Bronchial epithelial cell (primary cell): ENCODE data around the gene GNB5. TPM values are rescaled to one million over a fixed set of nuclear protein-coding genes. Genes with fewer than 3 reads are reported as not detected.
"Not testable (repeated sequence)": the region's sequence is repeated elsewhere in the genome, so short reads cannot be mapped to it uniquely, and the experiment has no call there.

Experiments
- DNase-seq: peaks from one replicate; pipeline ENCODE4 v3.0.0-alpha.2; 2010; ENCODE audit warnings: low read depth
- FAIRE-seq: peaks from 2 replicates; lab custom pipeline; 2011; peaks lifted over from hg19 to GRCh38; lab: Jason Lieb, UNC
- H3K27me3 ChIP-seq: 2 replicates; pipeline ENCODE4 v1.5.1; 2011; ENCODE audit warnings: low read length; ENCODE audit not compliant: control insufficient read depth, insufficient read depth
- H3K36me3 ChIP-seq: 2 replicates; pipeline ENCODE4 v1.5.1; 2011; ENCODE audit warnings: low read length; ENCODE audit not compliant: control insufficient read depth, insufficient read depth
- H3K4me3 ChIP-seq: 2 replicates; pipeline ENCODE4 v1.5.1; 2011; ENCODE audit warnings: mild to moderate bottlenecking, low read depth, low read length, control low read depth
- CTCF ChIP-seq: IDR thresholded peaks from 2 replicates; pipeline ENCODE4 v1.5.1; 2011; ENCODE audit warnings: mild to moderate bottlenecking, moderate library complexity, low read length, control low read depth, inconsistent platforms; ENCODE audit not compliant: insufficient read depth, severe bottlenecking
- total RNA-seq: library from RNA; depleted of rRNA; stranded (reverse); fragments of >200 nt; gene quantifications from 2 replicates; pipeline ENCODE4 v1.2.1, GENCODE V29; 2014

The GNB5 gene
- total RNA-seq = 46.1 and 54.9 TPM in 2 replicates

GRCh38 chr15:52191207-52191606, at the start of gene GNB5:
TSS of gene GNB5 (minus strand) at chr15:52191392. CDS start at chr15:52184676, 6,716 bp downstream.
- FAIRE-seq (no peak), DNase-seq (no peak)
- H3K4me3 ChIP-seq = no peak within 1 kb of the TSS
- H3K36me3 ChIP-seq = peaks cover 5% of the 10 kb centered on the region
- no peaks in the 10 kb centered on the region for H3K27me3 ChIP-seq
- TF ChIP-seq CTCF = no peak

GRCh38 chr15:52240166-52240565, 49.0 kb upstream of the GNB5 start:
- no peak for FAIRE-seq
- DNase-seq = no peak

GRCh38 chr15:52238989-52239525, 47.9 kb upstream of the GNB5 start:
- H3K4me3 ChIP-seq, FAIRE-seq, H3K27me3 ChIP-seq, DNase-seq: not testable (repeated sequence)
- peaks cover 15% of the 10 kb centered on the region for H3K36me3 ChIP-seq

More at GRCh38 chr15:52240166-52240565, 49.0 kb upstream of the GNB5 start:
- H3K27me3 ChIP-seq = no peaks in the 10 kb centered on the region
- H3K36me3 ChIP-seq = peaks cover 18% of the 10 kb centered on the region
- TF ChIP-seq CTCF = no peak
- H3K4me3 ChIP-seq = no peak overlapping the region

GRCh38 chr15:52238149-52238548, 47.0 kb upstream of the GNB5 start:
- DNase-seq = no peak
- Histone ChIP-seq H3K36me3 (peaks cover 7% of the 10 kb centered on the region), H3K4me3 (no peak overlapping the region), H3K27me3 (no peaks in the 10 kb centered on the region)
- no peak for TF ChIP-seq CTCF
- FAIRE-seq = no peak

GRCh38 chr15:52236013-52236412, 44.8 kb upstream of the GNB5 start:
- FAIRE-seq = no peak
- Histone ChIP-seq H3K27me3 (no peaks in the 10 kb centered on the region), H3K4me3 (no peak overlapping the region), H3K36me3 (peaks cover 3% of the 10 kb centered on the region)
- DNase-seq = peak; percentile 18
- TF ChIP-seq CTCF = no peak

- no peak for TF ChIP-seq CTCF
- FAIRE-seq (no peak), DNase-seq (no peak)
- Histone ChIP-seq H3K36me3 (peaks cover 3% of the 10 kb centered on the region), H3K27me3 (no peaks in the 10 kb centered on the region), H3K4me3 (no peak overlapping the region)
Measured at GRCh38 chr15:52234596-52235541, 43.7 kb upstream of the GNB5 start.
